Mammary epithelial cell (primary cell): ENCODE results near the gene CLTCL1.

Source experiments
- EZH2 ChIP-seq: IDR thresholded peaks from 2 replicates; pipeline ENCODE4 v1.6.1; 2012; ENCODE audit warnings: low read length, inconsistent platforms, borderline replicate concordance
- TF ChIP-seq, protein P1 (sequence below), 2 donors: IDR thresholded peaks in 1 of 2; conservative IDR thresholded peaks in 1 of 2; 2 replicates each; pipeline ENCODE4 v1.5.1; 2011 to 2012; ENCODE audit warnings: inconsistent platforms in 2 of 2, low read length in 2 of 2, mild to moderate bottlenecking in 2 of 2, control low read depth in 1 of 2, low read depth in 1 of 2; ENCODE audit not compliant: insufficient read depth in 1 of 2; ENCODE audit errors: extremely low read depth in 1 of 2

DNA sequence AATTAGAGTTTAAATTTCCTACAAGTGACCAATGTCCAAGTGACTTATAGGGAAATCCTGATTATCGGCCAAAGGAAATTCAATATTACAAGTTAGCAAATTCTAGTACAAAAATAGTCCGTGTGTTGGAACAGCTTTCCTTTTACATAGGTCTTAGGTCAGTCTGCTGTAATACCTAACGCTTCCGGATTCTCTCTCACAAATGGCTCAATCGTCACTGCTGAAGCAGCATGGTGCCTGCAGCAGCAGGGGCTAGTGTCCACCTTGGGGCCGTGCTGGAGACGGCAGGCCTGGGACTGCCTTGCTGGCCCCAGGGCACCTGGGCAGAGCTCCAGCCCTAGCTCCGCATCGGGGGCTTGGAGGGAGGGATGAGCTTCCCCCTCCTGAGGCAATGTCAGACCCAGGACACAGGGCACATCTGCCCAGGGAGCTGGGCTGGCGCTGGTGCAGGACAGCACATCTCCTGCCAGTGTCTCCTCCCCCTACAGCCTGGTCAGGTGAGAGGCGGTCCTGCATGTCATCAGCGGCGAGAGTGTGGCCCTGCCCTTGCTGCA, 39.4 kb upstream of the CLTCL1 start:
- TF ChIP-seq, protein P1, sequence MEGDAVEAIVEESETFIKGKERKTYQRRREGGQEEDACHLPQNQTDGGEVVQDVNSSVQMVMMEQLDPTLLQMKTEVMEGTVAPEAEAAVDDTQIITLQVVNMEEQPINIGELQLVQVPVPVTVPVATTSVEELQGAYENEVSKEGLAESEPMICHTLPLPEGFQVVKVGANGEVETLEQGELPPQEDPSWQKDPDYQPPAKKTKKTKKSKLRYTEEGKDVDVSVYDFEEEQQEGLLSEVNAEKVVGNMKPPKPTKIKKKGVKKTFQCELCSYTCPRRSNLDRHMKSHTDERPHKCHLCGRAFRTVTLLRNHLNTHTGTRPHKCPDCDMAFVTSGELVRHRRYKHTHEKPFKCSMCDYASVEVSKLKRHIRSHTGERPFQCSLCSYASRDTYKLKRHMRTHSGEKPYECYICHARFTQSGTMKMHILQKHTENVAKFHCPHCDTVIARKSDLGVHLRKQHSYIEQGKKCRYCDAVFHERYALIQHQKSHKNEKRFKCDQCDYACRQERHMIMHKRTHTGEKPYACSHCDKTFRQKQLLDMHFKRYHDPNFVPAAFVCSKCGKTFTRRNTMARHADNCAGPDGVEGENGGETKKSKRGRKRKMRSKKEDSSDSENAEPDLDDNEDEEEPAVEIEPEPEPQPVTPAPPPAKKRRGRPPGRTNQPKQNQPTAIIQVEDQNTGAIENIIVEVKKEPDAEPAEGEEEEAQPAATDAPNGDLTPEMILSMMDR (conservative IDR thresholded peaks at IDR 0.05 in 1 of 2, IDR thresholded peaks at IDR 0.05 in 1 of 2; ENCODE audit: extremely low read depth in 1 of 2, insufficient read depth in 1 of 2, low read depth in 1 of 2, low read length in 2 of 2) = no peak
- TF ChIP-seq EZH2 = no peak
